ENCODE results near the gene TUBGCP6. TPM values are rescaled to one million over a fixed set of nuclear protein-coding genes. Genes with fewer than 3 reads are reported as not detected.

Gene TUBGCP6
- total RNA-seq, 1 donor from 2014 or later: 18.2 TPM

- Histone ChIP-seq H3K27me3 (ENCODE audit: control insufficient read depth, insufficient read depth, low read length) (no peaks in the 10 kb centered on the region), H3K4me3 (ENCODE audit: low read depth, low read length) (no peak overlapping the region), H3K36me3 (ENCODE audit: control insufficient read depth, insufficient read depth, low read length) (peaks cover 56% of the 10 kb centered on the region)
- FAIRE-seq: no peak
- DNase-seq (ENCODE audit: low read depth): no peak
- no peak for TF ChIP-seq CTCF (IDR thresholded peaks at IDR 0.05; ENCODE audit: insufficient read depth, low read length, severe bottlenecking)
These were observed 45.3 kb upstream of the TUBGCP6 start for GRCh38 chr22:50289942-50290630.

GRCh38 chr22:50289151-50289941 lies 44.5 kb upstream of the TUBGCP6 start:
- H3K27me3 ChIP-seq (ENCODE audit: control insufficient read depth, insufficient read depth, low read length): no peaks in the 10 kb centered on the region
- no peak for DNase-seq (ENCODE audit: low read depth)
- no peak overlapping the region for H3K4me3 ChIP-seq (ENCODE audit: low read depth, low read length)
- TF ChIP-seq CTCF (IDR thresholded peaks at IDR 0.05; ENCODE audit: insufficient read depth, low read length, severe bottlenecking): no peak
- no peak for FAIRE-seq
- peaks cover 59% of the 10 kb centered on the region for H3K36me3 ChIP-seq (ENCODE audit: control insufficient read depth, insufficient read depth, low read length)

DNA sequence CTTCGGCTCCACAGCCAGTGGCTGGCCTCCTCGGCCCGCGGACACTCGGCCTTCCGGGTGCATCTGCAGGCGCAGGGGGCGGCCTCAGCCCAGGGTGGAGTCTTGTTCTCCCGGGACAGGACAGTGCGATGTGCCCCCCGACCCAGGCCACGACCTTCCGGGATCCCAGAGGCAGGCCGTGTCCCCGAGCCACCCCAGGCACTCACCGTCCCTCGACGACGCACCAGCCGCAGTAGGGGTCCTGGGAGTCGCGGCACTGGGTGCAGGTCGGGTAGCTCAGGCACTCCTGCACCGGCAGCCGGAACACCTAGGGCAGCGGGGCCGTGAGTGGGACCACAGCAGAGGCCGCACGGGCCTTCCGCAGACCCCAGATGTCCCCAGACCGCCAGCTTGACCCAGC lies 42.9 kb upstream of the TUBGCP6 start:
- Histone ChIP-seq H3K4me3 (ENCODE audit: low read depth, low read length) (no peak overlapping the region), H3K36me3 (ENCODE audit: control insufficient read depth, insufficient read depth, low read length) (peaks cover 61% of the 10 kb centered on the region), H3K27me3 (ENCODE audit: control insufficient read depth, insufficient read depth, low read length) (no peaks in the 10 kb centered on the region)
- no peak for FAIRE-seq
- TF ChIP-seq CTCF (IDR thresholded peaks at IDR 0.05; ENCODE audit: insufficient read depth, low read length, severe bottlenecking): no peak
- DNase-seq (ENCODE audit: low read depth): no peak

DNA sequence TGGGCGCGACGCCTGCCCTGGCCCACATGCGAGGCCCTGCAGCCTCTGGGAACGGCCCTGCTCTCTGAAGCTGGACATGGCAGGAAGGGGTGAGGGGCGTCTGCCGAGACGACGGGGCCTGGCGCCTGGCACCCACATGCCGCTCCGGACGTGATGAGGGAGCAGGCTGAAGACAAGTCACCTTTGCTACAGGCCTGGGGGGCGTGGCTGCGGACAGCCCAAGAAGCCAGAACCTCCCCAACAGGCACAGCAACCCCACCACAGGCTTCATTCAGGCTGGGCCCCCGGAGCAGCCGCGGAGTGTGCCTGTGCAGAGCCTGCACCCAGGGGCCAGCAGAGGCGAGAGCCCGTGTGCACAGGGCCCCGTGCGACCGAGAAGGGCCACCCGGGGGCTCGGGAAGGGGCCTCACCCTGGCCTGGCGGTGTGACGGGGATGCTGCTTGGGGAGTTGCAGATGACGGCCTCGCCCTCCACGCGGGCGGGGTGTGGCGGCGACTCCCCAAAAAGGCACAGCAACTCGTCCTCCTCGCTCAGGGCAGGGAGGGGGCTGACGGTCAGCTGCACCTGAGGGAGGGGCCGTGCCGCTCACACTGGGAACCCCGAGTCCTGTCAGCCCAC lies 42.0 kb upstream of the TUBGCP6 start:
- no peak for FAIRE-seq
- H3K4me3 ChIP-seq (ENCODE audit: low read depth, low read length): no peak overlapping the region
- no peak for DNase-seq (ENCODE audit: low read depth)
- TF ChIP-seq CTCF (IDR thresholded peaks at IDR 0.05; ENCODE audit: insufficient read depth, low read length, severe bottlenecking): no peak
- H3K27me3 ChIP-seq (ENCODE audit: control insufficient read depth, insufficient read depth, low read length): no peaks in the 10 kb centered on the region
- H3K36me3 ChIP-seq (ENCODE audit: control insufficient read depth, insufficient read depth, low read length): peaks cover 66% of the 10 kb centered on the region

DNA sequence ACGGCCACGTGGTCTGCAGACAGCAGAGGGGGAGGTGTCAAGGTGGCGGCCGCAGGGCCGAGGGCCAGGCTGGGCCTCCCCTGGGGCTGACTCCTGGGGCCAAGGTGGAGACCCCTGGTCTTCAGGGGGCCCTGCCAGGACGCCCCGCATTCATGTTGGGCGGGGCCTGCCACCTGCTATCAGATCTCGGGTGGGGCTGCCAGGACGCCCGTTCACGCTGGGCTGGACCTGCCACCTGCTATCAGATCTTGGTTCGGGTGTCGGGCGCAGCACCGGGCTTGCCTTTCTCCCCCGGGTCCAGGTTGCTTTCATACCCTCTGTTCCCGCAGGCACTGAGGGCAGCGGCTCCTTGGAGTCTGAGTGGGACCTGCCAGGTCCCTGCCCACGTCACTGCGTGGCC lies 41.5 kb upstream of the TUBGCP6 start:
- DNase-seq (ENCODE audit: low read depth): no peak
- Histone ChIP-seq H3K4me3 (ENCODE audit: low read depth, low read length) (no peak overlapping the region), H3K36me3 (ENCODE audit: control insufficient read depth, insufficient read depth, low read length) (peaks cover 68% of the 10 kb centered on the region), H3K27me3 (ENCODE audit: control insufficient read depth, insufficient read depth, low read length) (no peaks in the 10 kb centered on the region)
- no peak for FAIRE-seq
- no peak for TF ChIP-seq CTCF (IDR thresholded peaks at IDR 0.05; ENCODE audit: insufficient read depth, low read length, severe bottlenecking)
